GM19372 (cell line): ENCODE data around the gene IL24.
A peak's percentile ranks its signal among the peaks of the same experiment; 100 is the strongest.

Source experiments
- ATAC-seq: cut with Tn5 transposase; IDR thresholded peaks from one replicate; pipeline ENCODE4 v1.9.1; 2021; ENCODE audit warnings: mild to moderate bottlenecking, low read depth, moderate library complexity; ENCODE audit not compliant: unreplicated experiment

The IL24 gene

GRCh38 chr1:206902702-206903101 is 5.5 kb downstream of the IL24 start:
- ATAC-seq, result no peak

DNA sequence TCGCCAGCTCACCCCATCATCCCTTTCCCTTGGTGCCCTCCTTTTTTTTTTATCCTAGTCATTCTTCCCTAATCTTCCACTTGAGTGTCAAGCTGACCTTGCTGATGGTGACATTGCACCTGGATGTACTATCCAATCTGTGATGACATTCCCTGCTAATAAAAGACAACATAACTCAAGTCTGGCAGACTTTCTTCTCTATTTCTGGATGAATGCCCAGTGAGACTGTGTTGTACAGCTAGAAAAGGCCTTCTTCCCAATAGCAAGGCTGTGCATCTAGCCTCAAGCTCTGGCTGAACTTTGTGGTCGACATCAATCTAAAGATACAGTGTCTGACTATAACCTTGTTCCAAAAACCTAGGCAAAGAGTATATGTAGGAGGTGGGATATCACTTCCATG is 6.4 kb downstream of the IL24 start:
- ATAC-seq, result no peak

DNA sequence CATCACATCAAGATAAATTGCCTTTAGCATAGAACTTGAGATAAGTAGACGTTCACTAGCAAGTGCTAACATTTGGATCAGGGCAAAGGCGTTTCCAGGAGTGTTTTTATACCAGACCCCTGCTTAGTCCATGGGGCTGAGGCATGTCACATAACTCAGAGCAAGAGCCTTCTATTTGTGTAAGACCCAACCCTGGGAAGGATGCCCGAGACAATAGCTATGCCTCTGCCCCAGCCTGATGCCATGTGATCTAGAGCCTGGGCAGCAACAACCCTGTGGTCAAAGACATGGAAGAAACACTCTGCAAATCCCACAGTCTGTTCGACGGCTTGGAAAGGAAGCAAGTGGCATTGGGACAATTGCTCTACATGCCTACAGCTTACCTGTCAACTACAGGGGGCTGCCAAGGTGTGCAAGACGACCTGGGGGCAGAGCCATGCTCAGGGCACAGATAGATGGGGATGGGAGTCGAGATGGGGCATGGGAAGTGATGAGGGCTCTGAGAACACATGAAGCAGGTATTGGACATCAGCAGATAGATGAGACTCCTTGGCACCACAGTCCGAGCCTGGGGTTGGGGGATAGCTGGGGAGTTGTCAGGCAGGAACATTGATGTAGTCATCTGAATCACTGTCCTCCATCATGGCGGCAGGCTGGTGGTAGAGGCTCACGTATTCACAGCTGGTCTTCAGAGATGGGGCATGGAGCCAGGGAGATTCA is 7.3 kb downstream of the IL24 start:
- ATAC-seq, result no peak

GRCh38 chr1:206905295-206906164 is 8.3 kb downstream of the IL24 start:
- ATAC-seq, result no peak

DNA sequence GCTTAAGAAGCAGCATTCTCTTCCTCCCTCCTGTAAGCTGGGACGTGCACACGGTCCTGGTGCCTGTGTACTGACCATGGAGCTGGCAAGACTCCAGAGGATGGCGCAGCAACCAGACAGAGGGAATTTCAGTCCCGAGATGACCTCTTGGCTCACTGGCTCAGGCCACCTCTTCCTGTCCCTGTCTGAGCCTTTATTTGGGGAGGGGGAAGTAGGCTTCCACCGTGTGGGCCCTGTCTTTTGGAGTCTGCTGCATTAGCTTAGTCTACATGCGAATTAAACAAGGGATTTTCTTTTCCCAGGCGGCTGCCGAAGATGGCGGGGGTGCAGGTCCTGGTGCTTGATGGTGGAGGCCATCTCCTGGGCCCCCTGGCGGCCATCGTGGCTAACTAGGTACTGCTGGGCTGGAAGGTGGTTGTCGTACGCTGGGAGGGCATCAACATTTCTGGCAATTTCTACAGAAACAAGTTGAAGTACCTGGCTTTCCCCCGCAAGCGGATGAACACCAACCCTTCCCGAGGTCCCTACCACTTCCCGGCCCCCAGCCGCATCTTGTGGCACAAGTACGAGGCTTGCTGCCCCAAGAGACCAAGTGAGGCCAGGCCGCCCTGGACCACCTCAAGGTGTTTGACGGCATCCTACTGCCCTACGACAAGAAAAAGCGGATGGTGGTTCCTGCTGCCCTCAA is 10.2 kb downstream of the IL24 start:
- ATAC-seq, result no peak

DNA sequence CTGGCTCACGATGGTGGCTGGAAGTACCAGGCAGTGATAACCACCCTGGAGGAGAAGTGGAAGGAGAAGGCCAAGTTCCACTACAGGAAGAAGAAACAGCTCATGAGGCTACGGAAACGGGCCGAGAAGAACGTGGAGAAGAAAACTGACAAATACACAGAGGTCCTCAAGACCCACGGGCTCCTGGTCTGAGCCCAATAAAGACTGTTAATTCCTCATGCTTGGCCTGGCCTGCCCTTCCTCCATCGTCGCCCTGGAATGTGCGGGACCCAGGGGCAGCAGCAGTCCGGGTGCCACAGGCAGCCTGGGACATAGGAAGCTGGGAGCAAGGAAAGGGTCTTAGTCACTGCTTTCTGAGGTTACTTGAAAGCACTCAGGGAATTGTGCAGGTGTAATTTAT is 10.8 kb downstream of the IL24 start:
- no peak for ATAC-seq

DNA sequence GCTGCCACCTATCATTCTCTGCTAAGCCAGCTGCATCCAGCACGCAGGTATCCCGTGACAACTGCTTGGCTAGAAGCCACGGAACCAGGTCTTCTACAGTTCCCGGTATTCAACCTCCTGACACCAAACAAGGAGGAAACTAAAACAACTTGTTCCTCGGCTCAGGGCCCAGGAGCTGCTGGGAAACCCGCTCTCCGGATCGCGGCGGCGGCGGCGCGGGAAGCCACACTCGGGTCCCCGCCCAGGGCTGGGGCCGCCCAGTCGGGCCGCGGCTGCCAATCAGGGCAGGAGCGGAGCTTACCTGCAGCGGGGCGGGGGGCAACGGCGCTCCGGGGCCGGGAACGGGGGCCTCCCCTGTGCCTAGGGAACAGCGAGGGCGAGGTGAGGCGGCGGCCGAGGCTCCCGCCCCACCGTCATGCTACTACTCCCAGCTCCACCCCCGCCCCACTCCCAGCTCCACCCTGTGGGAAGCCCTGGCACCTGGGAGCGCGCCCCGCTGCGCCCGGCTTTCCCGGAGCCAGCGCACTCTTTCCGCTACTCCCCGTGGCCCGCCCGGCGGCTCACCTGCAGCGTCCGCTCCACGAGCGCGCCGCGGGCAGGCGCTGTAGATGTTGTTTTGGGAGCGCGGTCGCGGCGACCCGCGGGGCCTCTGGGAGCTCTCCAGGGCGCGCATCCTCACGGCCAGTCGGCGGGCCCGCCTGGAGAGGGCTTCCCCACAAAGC is 12.1 kb downstream of the IL24 start:
- ATAC-seq, result no peak

DNA sequence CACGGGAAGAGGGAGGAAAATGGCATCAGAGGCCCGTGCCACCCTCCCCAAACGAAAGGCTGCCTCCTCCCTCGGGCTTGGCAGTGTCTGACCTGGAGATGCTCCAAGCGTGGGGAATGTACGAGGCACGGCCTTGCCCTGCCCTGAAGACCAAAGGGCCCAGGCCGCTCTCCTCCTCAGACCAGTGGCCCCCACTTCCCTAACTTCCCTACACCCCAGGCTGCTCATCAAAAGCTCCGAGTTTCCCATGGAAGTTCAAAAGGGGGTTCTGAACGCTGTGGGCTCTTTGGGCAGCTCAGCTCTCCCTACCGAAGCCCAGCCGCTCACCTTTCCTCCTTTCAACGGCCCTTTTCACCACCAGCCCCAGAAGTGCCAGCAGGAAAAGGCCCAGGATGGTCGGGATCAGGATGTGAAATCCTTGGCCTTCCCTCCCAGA is 12.7 kb downstream of the IL24 start:
- ATAC-seq, result no peak

- no peak for ATAC-seq
Measured at GRCh38 chr1:206911064-206911663, 13.9 kb downstream of the IL24 start.

DNA sequence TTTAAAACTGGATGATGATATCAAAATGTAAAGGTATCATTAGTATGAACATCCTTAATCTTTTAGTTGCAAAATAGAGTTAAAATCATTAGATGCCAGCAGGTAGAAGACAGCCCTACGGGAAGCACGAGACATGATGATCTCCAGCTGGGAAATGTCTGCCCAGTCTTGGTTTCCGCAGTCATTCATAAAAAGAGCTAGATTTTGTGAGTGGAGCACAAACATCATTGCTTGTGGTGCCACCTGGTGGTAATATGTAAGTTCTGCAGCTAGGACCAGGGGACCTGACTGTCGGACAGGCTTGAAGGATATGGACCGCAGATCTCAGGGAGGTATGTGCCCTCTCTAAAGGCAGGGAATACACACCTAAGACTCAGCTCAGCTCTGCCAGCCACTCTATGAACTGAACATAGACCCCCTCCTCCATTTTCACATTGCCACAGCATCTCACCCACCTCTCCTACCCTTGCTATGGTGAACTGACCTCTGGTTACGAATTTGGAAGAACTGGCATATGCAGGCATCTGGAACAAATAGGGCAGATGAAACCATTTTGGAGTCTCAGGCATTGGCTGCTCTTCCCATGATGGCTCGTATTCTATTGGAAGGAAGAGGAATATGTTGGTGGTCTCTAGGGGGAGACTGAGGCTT is 15.3 kb downstream of the IL24 start:
- peak; percentile 54 for ATAC-seq

DNA sequence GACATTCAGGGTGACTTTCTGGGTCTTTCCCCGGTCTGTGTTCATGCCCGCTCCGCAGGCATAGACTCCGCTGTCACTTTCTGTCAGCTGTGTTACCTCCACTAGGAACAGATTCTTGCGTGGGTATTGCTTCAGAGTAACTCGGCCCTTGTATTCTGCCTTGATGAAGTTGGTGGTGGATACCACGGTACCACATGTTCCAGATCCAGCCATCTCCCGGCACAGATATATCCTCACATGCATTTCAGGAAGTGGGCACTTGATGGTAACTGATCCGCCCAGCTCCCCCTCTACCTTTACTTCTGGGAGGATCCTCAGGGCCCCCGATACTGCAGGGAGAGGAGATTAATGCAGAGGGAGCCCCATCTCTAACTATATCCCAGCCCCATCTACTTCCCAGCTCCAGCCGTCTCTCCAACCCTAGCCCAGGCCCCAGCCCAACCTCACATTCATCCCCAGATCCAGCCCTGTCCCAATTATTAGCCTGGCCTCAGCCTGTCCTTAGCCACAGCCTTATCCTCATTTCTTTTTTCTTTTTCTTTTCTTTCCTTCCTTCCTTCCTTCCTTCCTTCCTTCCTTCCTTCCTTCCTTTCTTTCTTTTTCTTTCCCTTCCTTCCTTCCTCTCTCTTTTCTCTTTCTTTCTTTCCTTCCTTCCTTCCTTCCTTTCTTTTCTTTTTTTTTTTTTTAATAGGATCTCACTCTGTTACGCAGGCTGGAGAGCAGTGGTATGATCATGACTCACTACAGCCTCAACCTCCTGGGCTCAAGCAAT is 16.7 kb downstream of the IL24 start:
- ATAC-seq, result no peak

DNA sequence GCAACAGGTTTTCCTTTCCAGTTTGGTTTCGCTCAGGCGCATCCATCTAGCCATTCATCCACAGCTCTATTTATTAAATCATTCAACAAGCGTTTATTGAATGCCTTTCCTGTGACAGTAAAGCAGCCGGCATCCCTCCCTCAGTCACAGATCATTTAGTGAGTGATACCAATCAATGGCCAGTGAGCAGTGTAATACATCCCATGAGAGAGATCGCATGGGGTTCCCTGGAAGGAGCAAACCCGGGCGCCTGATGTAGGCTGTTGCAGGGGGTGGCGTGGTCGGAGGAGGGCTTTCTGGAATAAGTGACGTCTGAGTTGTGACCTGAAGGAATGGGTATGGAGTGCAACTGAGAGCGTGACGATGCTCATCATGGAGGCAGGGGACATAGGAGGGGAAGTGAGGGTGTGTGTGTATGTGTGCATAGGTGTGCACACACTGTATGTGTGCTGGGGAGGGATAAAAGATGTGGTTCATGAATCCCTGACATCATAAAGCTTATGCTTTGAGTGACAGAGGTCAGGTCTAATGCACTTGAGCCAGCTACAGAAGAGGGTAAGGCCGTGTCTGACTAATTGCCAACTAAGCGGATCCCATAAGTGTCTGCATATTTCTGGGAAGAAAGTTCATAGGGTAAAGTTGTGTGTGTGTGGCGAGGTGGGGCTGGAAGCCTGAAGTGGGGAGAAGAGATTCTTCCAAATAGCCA is 17.9 kb downstream of the IL24 start:
- no peak for ATAC-seq

GRCh38 chr1:206916000-206916709 is 18.9 kb downstream of the IL24 start:
- ATAC-seq, result no peak

DNA sequence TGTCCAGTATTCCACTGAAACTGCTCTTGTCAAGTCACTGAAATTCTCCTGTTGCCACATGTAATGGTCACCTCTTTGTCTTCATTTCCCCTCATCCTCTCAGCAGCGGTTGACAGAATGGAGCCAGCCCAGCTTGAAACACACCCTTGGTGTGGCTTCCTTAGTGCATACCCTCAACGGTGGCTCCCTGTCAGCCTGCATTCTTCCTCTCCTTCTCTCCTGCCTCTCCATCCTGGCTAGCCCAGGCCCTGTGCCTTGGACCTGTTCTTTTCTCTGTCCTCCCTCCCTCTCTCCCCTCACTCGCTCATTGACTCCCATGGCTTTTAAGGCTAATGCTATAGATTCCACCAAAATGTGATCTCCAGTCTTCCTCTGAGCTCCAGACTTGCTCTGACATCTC is 20.8 kb downstream of the IL24 start:
- ATAC-seq, result no peak

- no peak for ATAC-seq
Measured at GRCh38 chr1:206921772-206922265, 24.6 kb downstream of the IL24 start, which contains the start of gene FCMR. Gene FCMR (minus strand): TSS chr1:206921941. CDS start chr1:206921854, 87 bp downstream.

- no peak for ATAC-seq
Measured at GRCh38 chr1:206922524-206922923, 25.3 kb downstream of the IL24 start.
